Mesendoderm (in vitro differentiated cells): ENCODE results near the gene JARID2.

Source experiments
- DNase-seq: peaks from one replicate; pipeline ENCODE4 v3.0.0; 2013
- H2AK5ac ChIP-seq: 2 replicates; pipeline ENCODE4 v1.6.1; 2013; ENCODE audit warnings: low read length, inconsistent platforms
- H2BK120ac ChIP-seq: 2 replicates; pipeline ENCODE4 v1.6.1; 2013; ENCODE audit warnings: low read depth, mild to moderate bottlenecking, low read length, moderate library complexity, mixed read lengths
- H2BK15ac ChIP-seq: replicated peaks from 2 replicates; pipeline ENCODE4 v1.6.1; 2013; ENCODE audit warnings: low read depth, mild to moderate bottlenecking, moderate library complexity
- H2BK5ac ChIP-seq: 2 replicates; pipeline ENCODE4 v1.6.1; 2013; ENCODE audit warnings: low read length, inconsistent platforms
- H3K18ac ChIP-seq: 2 replicates; pipeline ENCODE4 v1.6.1; 2013; ENCODE audit warnings: mild to moderate bottlenecking, low read length, mixed read lengths
- H3K23ac ChIP-seq: one replicate; pipeline ENCODE4 v1.6.1; 2013; ENCODE audit warnings: low read length
- H3K27ac ChIP-seq: 2 replicates; pipeline ENCODE4 v1.5.1; 2013; ENCODE audit warnings: low read depth, mild to moderate bottlenecking, inconsistent platforms, low read length, moderate library complexity
- H3K27me3 ChIP-seq: 2 replicates; pipeline ENCODE4 v1.6.1; 2013; ENCODE audit warnings: low read length, control low read depth, mild to moderate bottlenecking, inconsistent platforms; ENCODE audit not compliant: insufficient read depth, poor library complexity
- H3K36me3 ChIP-seq: 2 replicates; pipeline ENCODE4 v1.6.1; 2013; ENCODE audit warnings: low read length, inconsistent platforms; ENCODE audit not compliant: control insufficient read depth, insufficient read depth
- H3K4ac ChIP-seq: one replicate; pipeline ENCODE4 v1.6.1; 2013; ENCODE audit warnings: low read depth, mild to moderate bottlenecking, low read length, moderate library complexity
- H3K4me1 ChIP-seq: 2 replicates; pipeline ENCODE4 v1.6.1; 2013; ENCODE audit warnings: low read depth, low read length, inconsistent platforms; ENCODE audit not compliant: control insufficient read depth
- H3K4me2 ChIP-seq: 2 replicates; pipeline ENCODE4 v1.6.1; 2013; ENCODE audit warnings: low read length
- H3K4me3 ChIP-seq: 2 replicates; pipeline ENCODE4 v1.5.1; 2013; ENCODE audit warnings: mild to moderate bottlenecking, low read length
- H3K56ac ChIP-seq: one replicate; pipeline ENCODE4 v1.6.1; 2013; ENCODE audit warnings: low read length
- H3K79me1 ChIP-seq: 2 replicates; pipeline ENCODE4 v1.6.1; 2013; ENCODE audit warnings: low read length, inconsistent platforms
- H3K79me2 ChIP-seq: 2 replicates; pipeline ENCODE4 v1.6.1; 2013; ENCODE audit warnings: mild to moderate bottlenecking, low read length; ENCODE audit not compliant: control insufficient read depth, insufficient read depth
- H3K9ac ChIP-seq: 2 replicates; pipeline ENCODE4 v1.6.1; 2013; ENCODE audit warnings: low read length, inconsistent platforms
- H4K5ac ChIP-seq: one replicate; pipeline ENCODE4 v1.6.1; 2013; ENCODE audit warnings: low read length
- H4K8ac ChIP-seq: one replicate; pipeline ENCODE4 v1.6.1; 2013; ENCODE audit warnings: low read depth, mild to moderate bottlenecking, control low read depth, low read length, moderate library complexity
- WGBS: extraction: QIAGEN DNeasy Blood & Tissue Kit; methylation state at CpG from one replicate; pipeline ENCODE4 v1.1.7; 2013; ENCODE audit warnings: low lambda C conversion rate, missing lambda C conversion rate; ENCODE audit not compliant: insufficient coverage; ENCODE audit errors: extremely low coverage; 5-methylcytosine and 5-hydroxymethylcytosine counted together

Gene JARID2

DNA sequence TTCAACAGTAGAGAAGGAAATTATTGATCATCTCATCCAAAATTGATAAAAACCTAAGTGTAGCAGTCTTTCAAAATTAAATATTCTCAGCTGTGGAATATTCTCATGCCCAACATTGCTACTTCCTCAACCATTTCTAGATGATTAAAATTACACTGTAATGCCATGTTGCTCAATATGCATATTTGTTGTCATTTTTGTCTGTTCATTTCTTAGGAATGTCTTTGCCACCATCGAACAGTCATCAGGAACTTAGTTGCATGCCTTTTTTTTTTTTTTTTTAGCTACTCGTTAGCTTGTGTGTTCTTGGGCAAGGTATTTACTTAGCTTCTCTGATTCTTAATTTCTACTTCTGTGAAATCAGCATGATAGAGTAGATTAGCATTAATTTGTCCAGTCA is 228.3 kb downstream of the JARID2 start:
- Histone ChIP-seq H3K79me1 (peaks cover 23% of the 10 kb centered on the region), H3K27ac (no peak overlapping the region), H3K79me2 (peaks cover 47% of the 10 kb centered on the region), H2AK5ac (no peak overlapping the region), H3K27me3 (no peaks in the 10 kb centered on the region), H4K8ac (no peak overlapping the region), H3K4me2 (no peak overlapping the region), H4K5ac (no peak overlapping the region), H2BK120ac (no peak overlapping the region), H3K4ac (no peak overlapping the region), H3K23ac (no peak overlapping the region), H3K4me3 (no peak overlapping the region), H3K56ac (no peak overlapping the region), H3K4me1 (no peaks in the 10 kb centered on the region), H2BK5ac (no peak overlapping the region), H3K9ac (no peak overlapping the region), H2BK15ac (no peak overlapping the region), H3K36me3 (no peaks in the 10 kb centered on the region), H3K18ac (no peak overlapping the region)
- WGBS = no CpG with 5 or more reads among the region's 2 CpGs
- no peak for DNase-seq

DNA sequence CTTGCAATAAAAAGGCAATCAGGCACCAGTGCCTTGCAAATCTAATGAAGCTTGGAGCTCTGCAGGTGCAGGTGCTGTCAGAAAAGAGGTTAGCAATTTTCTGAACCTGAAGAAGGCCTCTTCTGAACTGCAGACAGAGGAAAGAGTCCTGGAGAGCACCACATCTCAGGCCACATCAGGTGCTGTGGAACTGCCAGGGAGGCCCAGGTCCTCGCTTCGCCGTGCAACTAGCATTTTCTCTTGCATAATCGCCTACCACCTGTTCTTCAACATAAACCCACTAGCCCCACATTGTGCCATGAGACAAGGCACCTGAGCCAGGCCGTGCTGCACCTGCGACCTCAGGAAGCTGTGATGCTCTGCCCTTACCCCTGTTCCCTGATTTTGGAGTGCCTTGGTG is 229.4 kb downstream of the JARID2 start:
- H3K27ac ChIP-seq = no peak overlapping the region
- no peak overlapping the region for H3K4me3 ChIP-seq
- H4K8ac ChIP-seq = no peak overlapping the region
- H3K79me1 ChIP-seq = peaks cover 25% of the 10 kb centered on the region
- no peak overlapping the region for H3K4me2 ChIP-seq
- no peak overlapping the region for H2BK5ac ChIP-seq
- no peak overlapping the region for H2AK5ac ChIP-seq
- no peaks in the 10 kb centered on the region for H3K27me3 ChIP-seq
- H3K4me1 ChIP-seq = peaks cover 3% of the 10 kb centered on the region
- no peak overlapping the region for H2BK15ac ChIP-seq
- no peak overlapping the region for H3K4ac ChIP-seq
- WGBS = no CpG with 5 or more reads among the region's 6 CpGs
- no peaks in the 10 kb centered on the region for H3K36me3 ChIP-seq
- no peak overlapping the region for H4K5ac ChIP-seq
- H2BK120ac ChIP-seq = no peak overlapping the region
- no peak overlapping the region for H3K23ac ChIP-seq
- DNase-seq = no peak
- no peak overlapping the region for H3K9ac ChIP-seq
- H3K18ac ChIP-seq = no peak overlapping the region
- no peak overlapping the region for H3K56ac ChIP-seq
- H3K79me2 ChIP-seq = peaks cover 52% of the 10 kb centered on the region

DNA sequence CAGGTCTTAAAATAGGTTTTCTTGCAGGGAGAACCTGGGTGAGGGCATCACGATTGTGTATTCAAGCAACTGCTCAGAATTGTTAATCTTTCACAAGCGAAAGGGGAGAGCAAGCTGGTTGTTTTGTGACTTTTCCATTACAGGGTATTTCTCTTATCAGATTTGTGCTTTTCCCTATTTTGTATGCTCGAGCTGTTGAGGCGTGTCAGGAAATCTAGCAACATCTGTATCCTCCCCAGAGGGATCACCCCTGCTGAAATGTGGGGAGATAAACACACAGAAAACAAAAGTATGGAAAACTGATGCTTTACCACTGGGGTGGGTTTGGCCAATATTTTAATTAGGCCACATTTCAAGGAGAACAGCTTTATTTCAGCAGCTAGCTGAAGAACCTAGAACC is 230.0 kb downstream of the JARID2 start:
- peaks cover 50% of the 10 kb centered on the region for H3K79me2 ChIP-seq
- no peaks in the 10 kb centered on the region for H3K36me3 ChIP-seq
- H3K4me3 ChIP-seq = no peak overlapping the region
- no peak overlapping the region for H3K4ac ChIP-seq
- H3K9ac ChIP-seq = no peak overlapping the region
- H4K8ac ChIP-seq = no peak overlapping the region
- no peak overlapping the region for H3K4me2 ChIP-seq
- no peak overlapping the region for H3K27ac ChIP-seq
- H2BK120ac ChIP-seq = no peak overlapping the region
- H3K23ac ChIP-seq = no peak overlapping the region
- no peak overlapping the region for H2BK15ac ChIP-seq
- no peak overlapping the region for H3K56ac ChIP-seq
- no peak overlapping the region for H3K18ac ChIP-seq
- peaks cover 3% of the 10 kb centered on the region for H3K4me1 ChIP-seq
- no peak overlapping the region for H2BK5ac ChIP-seq
- peaks cover 21% of the 10 kb centered on the region for H3K79me1 ChIP-seq
- WGBS = no CpG with 5 or more reads among the region's 4 CpGs
- H4K5ac ChIP-seq = no peak overlapping the region
- H2AK5ac ChIP-seq = no peak overlapping the region
- no peaks in the 10 kb centered on the region for H3K27me3 ChIP-seq
- DNase-seq = no peak

DNA sequence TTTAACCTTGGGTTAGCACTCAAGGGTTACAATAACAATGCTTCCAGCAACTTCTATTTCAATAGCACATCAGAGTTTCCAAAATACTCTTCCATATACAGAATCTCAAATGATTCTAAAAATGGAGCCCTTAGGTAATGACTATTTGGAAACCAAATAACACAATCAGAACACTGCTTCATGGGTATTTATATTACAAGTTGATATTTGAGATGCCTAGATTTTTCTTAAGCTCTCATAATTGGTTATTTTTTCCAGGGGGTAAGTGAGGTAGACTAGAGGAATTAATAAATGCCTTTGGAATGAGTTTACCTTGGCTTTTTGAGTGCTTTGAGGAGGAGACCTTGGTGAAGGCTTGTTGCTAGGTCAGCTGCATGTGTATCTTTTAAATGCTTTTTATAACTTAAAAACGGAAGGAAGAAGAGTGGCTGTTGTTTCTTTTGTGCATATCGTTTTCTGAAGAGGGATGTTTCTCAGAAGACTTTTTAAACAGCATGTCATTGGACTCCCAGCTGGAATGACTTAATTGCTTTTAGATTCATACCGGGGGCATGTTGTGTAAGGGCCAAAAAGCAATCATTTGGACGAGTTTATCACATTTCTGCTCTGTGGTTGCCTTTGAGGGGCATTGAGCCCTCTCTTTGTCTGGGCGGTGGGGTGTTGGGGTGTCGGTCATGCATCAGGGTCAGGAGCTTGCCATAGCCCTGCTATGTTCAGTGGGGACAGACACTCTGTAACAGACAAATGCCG is 230.9 kb downstream of the JARID2 start:
- Histone ChIP-seq H3K18ac (no peak overlapping the region), H3K56ac (no peak overlapping the region), H3K79me1 (peaks cover 18% of the 10 kb centered on the region), H3K27ac (no peak overlapping the region), H3K4me1 (peaks cover 3% of the 10 kb centered on the region), H2BK5ac (no peak overlapping the region), H3K4ac (no peak overlapping the region), H4K8ac (no peak overlapping the region), H3K27me3 (no peaks in the 10 kb centered on the region), H2BK15ac (no peak overlapping the region), H3K4me3 (no peak overlapping the region), H3K23ac (no peak overlapping the region), H3K36me3 (no peaks in the 10 kb centered on the region), H3K9ac (no peak overlapping the region), H3K4me2 (no peak overlapping the region), H2BK120ac (no peak overlapping the region), H3K79me2 (peaks cover 49% of the 10 kb centered on the region), H2AK5ac (no peak overlapping the region), H4K5ac (no peak overlapping the region)
- WGBS = no CpG with 5 or more reads among the region's 7 CpGs
- DNase-seq = no peak

DNA sequence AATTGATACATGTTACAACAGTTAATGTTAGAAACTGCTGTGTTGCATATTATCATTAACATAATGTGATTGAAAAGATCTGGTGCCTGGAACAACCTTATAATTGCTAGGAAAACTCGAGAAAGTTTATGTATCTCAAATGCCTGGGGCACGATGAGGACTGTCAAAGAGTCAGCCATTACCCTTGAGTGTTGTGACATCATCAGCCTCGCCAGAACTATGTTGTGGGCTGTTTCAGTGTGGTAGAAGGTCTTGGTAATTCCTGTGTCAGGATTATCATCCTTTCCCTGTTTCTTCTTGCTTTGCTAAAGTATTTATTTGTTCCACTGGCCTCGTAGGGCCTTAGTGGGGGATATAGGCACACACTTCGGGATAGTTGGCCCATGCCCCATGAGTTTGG is 231.9 kb downstream of the JARID2 start:
- no CpG with 5 or more reads among the region's 5 CpGs for WGBS

DNA sequence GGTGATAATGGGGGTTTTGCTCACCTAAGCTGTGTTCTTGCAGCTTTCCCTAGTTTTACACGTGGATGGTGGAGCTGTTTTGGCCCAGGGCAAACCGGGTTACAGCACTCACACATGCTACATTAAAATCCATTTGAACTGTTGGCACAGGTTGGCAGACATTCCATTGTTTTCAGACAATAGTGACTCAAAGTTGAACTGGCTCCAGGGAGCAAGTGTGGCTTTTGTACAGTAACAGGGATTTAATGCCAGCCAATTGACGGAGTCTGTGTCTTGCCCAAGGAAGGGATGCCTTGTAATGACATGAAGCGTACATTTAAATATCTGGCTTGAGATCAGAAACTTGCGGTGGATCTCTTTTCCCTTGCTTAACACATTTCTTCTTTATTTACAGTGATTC is 233.9 kb downstream of the JARID2 start:
- no peak overlapping the region for H2AK5ac ChIP-seq
- H3K56ac ChIP-seq = peak overlapping the region; percentile 40
- no peak overlapping the region for H3K18ac ChIP-seq
- no CpG with 5 or more reads among the region's 5 CpGs for WGBS
- no peak overlapping the region for H4K8ac ChIP-seq
- H3K4me3 ChIP-seq = no peak overlapping the region
- no peaks in the 10 kb centered on the region for H3K36me3 ChIP-seq
- H3K4me2 ChIP-seq = no peak overlapping the region
- H3K9ac ChIP-seq = no peak overlapping the region
- peaks cover 19% of the 10 kb centered on the region for H3K79me1 ChIP-seq
- H3K4me1 ChIP-seq = peaks cover 4% of the 10 kb centered on the region
- no peak overlapping the region for H3K23ac ChIP-seq
- H3K79me2 ChIP-seq = peaks cover 57% of the 10 kb centered on the region
- DNase-seq = no peak
- H4K5ac ChIP-seq = no peak overlapping the region
- no peak overlapping the region for H2BK120ac ChIP-seq
- no peaks in the 10 kb centered on the region for H3K27me3 ChIP-seq
- H2BK15ac ChIP-seq = no peak overlapping the region
- no peak overlapping the region for H3K27ac ChIP-seq
- H3K4ac ChIP-seq = no peak overlapping the region
- H2BK5ac ChIP-seq = no peak overlapping the region

More for the DNA sequence above, 231.9 kb downstream of the JARID2 start:
- Histone ChIP-seq H2BK120ac (no peak overlapping the region), H4K8ac (no peak overlapping the region), H3K79me1 (peaks cover 14% of the 10 kb centered on the region), H2BK15ac (no peak overlapping the region), H3K9ac (no peak overlapping the region), H3K27me3 (no peaks in the 10 kb centered on the region), H3K23ac (no peak overlapping the region), H3K36me3 (no peaks in the 10 kb centered on the region), H2AK5ac (no peak overlapping the region), H3K4me1 (peaks cover 3% of the 10 kb centered on the region), H3K18ac (no peak overlapping the region), H4K5ac (no peak overlapping the region), H3K4ac (no peak overlapping the region), H3K4me2 (no peak overlapping the region), H3K56ac (no peak overlapping the region), H3K79me2 (peaks cover 48% of the 10 kb centered on the region), H2BK5ac (no peak overlapping the region), H3K4me3 (no peak overlapping the region), H3K27ac (no peak overlapping the region)
- no peak for DNase-seq
